Measurements from ENCODE around the gene ARHGEF12.

DNA sequence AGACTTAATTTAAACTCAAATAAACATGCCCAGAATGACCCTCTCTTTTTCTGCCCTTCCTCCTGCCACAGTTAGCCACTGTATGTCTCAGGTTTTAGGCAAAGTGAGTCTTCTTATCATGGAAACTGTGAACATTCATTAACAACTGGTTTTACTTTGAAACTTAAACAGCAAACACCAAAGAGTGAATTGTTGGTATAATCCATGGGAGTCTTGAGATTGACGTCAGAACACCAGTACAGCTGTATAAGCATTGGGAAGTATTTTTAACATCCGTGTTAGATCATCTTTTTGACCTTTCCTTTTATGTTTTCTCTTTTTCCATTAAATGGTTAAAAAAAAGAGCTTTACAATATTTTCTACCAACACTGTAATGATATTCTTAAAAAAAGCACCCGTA lies 38.9 kb downstream of the ARHGEF12 start:
- TF ChIP-seq USF2 (IDR thresholded peaks at IDR 0.05) (no peak), CTCF (IDR thresholded peaks at IDR 0.05) (no peak), JUNB (IDR thresholded peaks at IDR 0.05) (no peak), PHF8 (IDR thresholded peaks at IDR 0.05; ENCODE audit: borderline replicate concordance, low read depth) (no peak), POLR2A (IDR thresholded peaks at IDR 0.05; ENCODE audit: low read length) (no peak), MAX (IDR thresholded peaks at IDR 0.05) (no peak), ESRRA (IDR thresholded peaks at IDR 0.05; ENCODE audit: borderline replicate concordance, low read length) (no peak), RCOR1 (IDR thresholded peaks at IDR 0.05; ENCODE audit: low read depth, low read length) (no peak), HDAC2 (IDR thresholded peaks at IDR 0.05) (no peak), EP300 (IDR thresholded peaks at IDR 0.05) (no peak), SREBF2 (IDR thresholded peaks at IDR 0.05) (no peak), RAD21 (conservative IDR thresholded peaks at IDR 0.05 in 1 of 2, IDR thresholded peaks at IDR 0.05 in 1 of 2) (no peak), CBX2 (IDR thresholded peaks at IDR 0.05; ENCODE audit: borderline replicate concordance, low read depth) (no peak)
- TF ChIP-seq, protein P1, sequence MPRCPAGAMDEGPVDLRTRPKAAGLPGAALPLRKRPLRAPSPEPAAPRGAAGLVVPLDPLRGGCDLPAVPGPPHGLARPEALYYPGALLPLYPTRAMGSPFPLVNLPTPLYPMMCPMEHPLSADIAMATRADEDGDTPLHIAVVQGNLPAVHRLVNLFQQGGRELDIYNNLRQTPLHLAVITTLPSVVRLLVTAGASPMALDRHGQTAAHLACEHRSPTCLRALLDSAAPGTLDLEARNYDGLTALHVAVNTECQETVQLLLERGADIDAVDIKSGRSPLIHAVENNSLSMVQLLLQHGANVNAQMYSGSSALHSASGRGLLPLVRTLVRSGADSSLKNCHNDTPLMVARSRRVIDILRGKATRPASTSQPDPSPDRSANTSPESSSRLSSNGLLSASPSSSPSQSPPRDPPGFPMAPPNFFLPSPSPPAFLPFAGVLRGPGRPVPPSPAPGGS (IDR thresholded peaks at IDR 0.05), result no peak
